ENCODE measurements around the gene CACNA2D3.

Gene CACNA2D3

GRCh38 chr3:54530944-54531343, 408.6 kb downstream of the CACNA2D3 start:
- DNase-seq (ENCODE audit: low read depth), result no peak

- DNase-seq (ENCODE audit: low read depth), result no peak
Measured at GRCh38 chr3:54531741-54532140, 409.4 kb downstream of the CACNA2D3 start.

- DNase-seq (ENCODE audit: low read depth), result no peak
Measured at GRCh38 chr3:54533856-54534255, 411.5 kb downstream of the CACNA2D3 start.

GRCh38 chr3:54535619-54536018, 413.3 kb downstream of the CACNA2D3 start:
- no peak for DNase-seq (ENCODE audit: low read depth)

GRCh38 chr3:54536450-54536849, 414.1 kb downstream of the CACNA2D3 start:
- DNase-seq (ENCODE audit: low read depth), result no peak

GRCh38 chr3:54537506-54537905, 415.2 kb downstream of the CACNA2D3 start:
- no peak for DNase-seq (ENCODE audit: low read depth)

- no peak for DNase-seq (ENCODE audit: low read depth)
Measured at GRCh38 chr3:54538346-54538745, 416.0 kb downstream of the CACNA2D3 start.

GRCh38 chr3:54541369-54541768, 419.0 kb downstream of the CACNA2D3 start:
- DNase-seq (ENCODE audit: low read depth), result no peak

- DNase-seq (ENCODE audit: low read depth), result no peak
Measured at GRCh38 chr3:54543446-54543845, 421.1 kb downstream of the CACNA2D3 start.

- DNase-seq (ENCODE audit: low read depth), result no peak
Measured at GRCh38 chr3:54547051-54547450, 424.7 kb downstream of the CACNA2D3 start.

GRCh38 chr3:54547846-54548245, 425.5 kb downstream of the CACNA2D3 start:
- no peak for DNase-seq (ENCODE audit: low read depth)

- no peak for DNase-seq (ENCODE audit: low read depth)
Measured at GRCh38 chr3:54549607-54550220, 427.4 kb downstream of the CACNA2D3 start.

GRCh38 chr3:54550221-54550977, 428.0 kb downstream of the CACNA2D3 start:
- no peak for DNase-seq (ENCODE audit: low read depth)

- DNase-seq (ENCODE audit: low read depth), result no peak
Measured at GRCh38 chr3:54556630-54557029, 434.3 kb downstream of the CACNA2D3 start.

GRCh38 chr3:54557538-54558428, 435.4 kb downstream of the CACNA2D3 start:
- no peak for DNase-seq (ENCODE audit: low read depth)

GRCh38 chr3:54563501-54564200, 441.3 kb downstream of the CACNA2D3 start:
- no peak for DNase-seq (ENCODE audit: low read depth)

GRCh38 chr3:54564374-54564925, 442.1 kb downstream of the CACNA2D3 start:
- DNase-seq (ENCODE audit: low read depth), result no peak

GRCh38 chr3:54565956-54566355, 443.6 kb downstream of the CACNA2D3 start:
- no peak for DNase-seq (ENCODE audit: low read depth)

- no peak for DNase-seq (ENCODE audit: low read depth)
Measured at GRCh38 chr3:54567949-54568348, 445.6 kb downstream of the CACNA2D3 start.

- no peak for DNase-seq (ENCODE audit: low read depth)
Measured at GRCh38 chr3:54570008-54570407, 447.7 kb downstream of the CACNA2D3 start.

- DNase-seq (ENCODE audit: low read depth), result no peak
Measured at GRCh38 chr3:54572197-54572895, 450.0 kb downstream of the CACNA2D3 start.
